ENCODE results near the gene STRIP1.

DNA sequence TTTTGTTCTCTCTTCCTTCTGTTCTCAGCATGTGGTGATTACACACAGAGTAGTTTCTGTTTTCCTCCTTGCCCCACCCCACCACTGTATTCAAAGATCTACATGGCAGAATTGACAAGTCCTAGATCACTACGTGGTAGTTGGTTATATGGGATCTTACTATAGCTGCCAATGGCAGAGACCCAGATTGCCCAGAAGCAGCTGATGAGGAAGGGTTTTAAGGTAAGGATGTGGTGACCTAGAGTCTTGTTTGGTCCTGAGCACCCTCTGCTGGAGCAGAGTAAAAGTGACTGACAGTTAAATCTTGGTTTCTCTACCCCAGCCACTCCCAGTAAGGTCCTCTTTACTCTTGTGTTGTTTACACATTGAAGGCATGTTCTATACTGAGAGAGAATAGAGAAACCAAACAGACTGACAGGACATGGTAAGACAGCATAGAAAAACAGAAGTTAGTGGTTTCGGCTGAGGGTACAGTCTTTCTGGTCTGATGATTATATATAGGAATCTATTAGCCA, 22.8 kb upstream of the STRIP1 start:
- no peak for TF ChIP-seq YY1 (IDR thresholded peaks at IDR 0.05; ENCODE audit: insufficient read depth, insufficient read length)
- TF ChIP-seq ZNF274 (IDR thresholded peaks at IDR 0.05; ENCODE audit: low read depth, low read length), result no peak
- no peak for TF ChIP-seq SUZ12 (IDR thresholded peaks at IDR 0.05; ENCODE audit: extremely low read depth, insufficient read depth, insufficient read length)
